ENCODE measurements around the gene ZFYVE28.

Gene ZFYVE28

GRCh38 chr4:2365054-2365912, 53.2 kb downstream of the ZFYVE28 start:
- no peak for TF ChIP-seq EZH2phosphoT487 (IDR thresholded peaks at IDR 0.05; ENCODE audit: borderline replicate concordance, low read length)
- no peak for TF ChIP-seq CTCF (IDR thresholded peaks at IDR 0.05; ENCODE audit: low read depth, low read length, poor library complexity, severe bottlenecking)
- H3K9me2 ChIP-seq (replicated peaks; ENCODE audit: control insufficient read depth, low read length), result no peaks in the 10 kb centered on the region
- H4K20me1 ChIP-seq (ENCODE audit: control insufficient read depth, insufficient read depth, low read depth, low read length), result no peaks in the 10 kb centered on the region
- no peaks in the 10 kb centered on the region; the same call in 1 of the 2 replicates for H3K9me3 ChIP-seq (ENCODE audit: control insufficient read depth, insufficient read depth, low read length)
- H3F3A ChIP-seq (ENCODE audit: control insufficient read depth, insufficient read depth), result no peaks in the 10 kb centered on the region
- no peak overlapping the region for H3K4me2 ChIP-seq (ENCODE audit: low read length)
- H3K79me2 ChIP-seq (ENCODE audit: control insufficient read depth, low read length), result no peaks in the 10 kb centered on the region
- no peaks in the 10 kb centered on the region for H3K36me3 ChIP-seq (ENCODE audit: control insufficient read depth, low read length)
- H3K4me3 ChIP-seq (ENCODE audit: low read length), result no peak overlapping the region
- H3K4me1 ChIP-seq (ENCODE audit: control insufficient read depth, low read length), result no peaks in the 10 kb centered on the region
- no peaks in the 10 kb centered on the region for H3K27me3 ChIP-seq (ENCODE audit: control insufficient read depth, low read length)
- no peak overlapping the region for H3K27ac ChIP-seq (ENCODE audit: low read depth, low read length)

GRCh38 chr4:2364654-2365053, 53.8 kb downstream of the ZFYVE28 start:
- H4K20me1 ChIP-seq (ENCODE audit: control insufficient read depth, insufficient read depth, low read depth, low read length), result no peaks in the 10 kb centered on the region
- no peaks in the 10 kb centered on the region for H3K36me3 ChIP-seq (ENCODE audit: control insufficient read depth, low read length)
- H3K79me2 ChIP-seq (ENCODE audit: control insufficient read depth, low read length), result no peaks in the 10 kb centered on the region
- TF ChIP-seq EZH2phosphoT487 (IDR thresholded peaks at IDR 0.05; ENCODE audit: borderline replicate concordance, low read length) (no peak), CTCF (IDR thresholded peaks at IDR 0.05; ENCODE audit: low read depth, low read length, poor library complexity, severe bottlenecking) (no peak)
- H3K27me3 ChIP-seq (ENCODE audit: control insufficient read depth, low read length), result no peaks in the 10 kb centered on the region
- no peaks in the 10 kb centered on the region for H3F3A ChIP-seq (ENCODE audit: control insufficient read depth, insufficient read depth)
- H3K4me3 ChIP-seq (ENCODE audit: low read length), result no peak overlapping the region
- no peaks in the 10 kb centered on the region for H3K4me1 ChIP-seq (ENCODE audit: control insufficient read depth, low read length)
- no peaks in the 10 kb centered on the region; the same call in 1 of the 2 replicates for H3K9me3 ChIP-seq (ENCODE audit: control insufficient read depth, insufficient read depth, low read length)
- no peak overlapping the region for H3K4me2 ChIP-seq (ENCODE audit: low read length)
- no peak overlapping the region for H3K27ac ChIP-seq (ENCODE audit: low read depth, low read length)
- no peaks in the 10 kb centered on the region for H3K9me2 ChIP-seq (replicated peaks; ENCODE audit: control insufficient read depth, low read length)

GRCh38 chr4:2363951-2364653, 54.3 kb downstream of the ZFYVE28 start:
- H3K9me2 ChIP-seq (replicated peaks; ENCODE audit: control insufficient read depth, low read length), result no peaks in the 10 kb centered on the region
- no peak overlapping the region for H3K4me2 ChIP-seq (ENCODE audit: low read length)

More at GRCh38 chr4:2363951-2364653, 54.3 kb downstream of the ZFYVE28 start:
- Histone ChIP-seq H4K20me1 (ENCODE audit: control insufficient read depth, insufficient read depth, low read depth, low read length) (no peaks in the 10 kb centered on the region), H3K36me3 (ENCODE audit: control insufficient read depth, low read length) (no peaks in the 10 kb centered on the region), H3K4me1 (ENCODE audit: control insufficient read depth, low read length) (no peaks in the 10 kb centered on the region), H3K79me2 (ENCODE audit: control insufficient read depth, low read length) (no peaks in the 10 kb centered on the region), H3K4me3 (ENCODE audit: low read length) (no peak overlapping the region), H3K9me3 (ENCODE audit: control insufficient read depth, insufficient read depth, low read length) (no peaks in the 10 kb centered on the region; the same call in 1 of the 2 replicates), H3K27me3 (ENCODE audit: control insufficient read depth, low read length) (no peaks in the 10 kb centered on the region), H3F3A (ENCODE audit: control insufficient read depth, insufficient read depth) (no peaks in the 10 kb centered on the region), H3K27ac (ENCODE audit: low read depth, low read length) (no peak overlapping the region)
- no peak for TF ChIP-seq EZH2phosphoT487 (IDR thresholded peaks at IDR 0.05; ENCODE audit: borderline replicate concordance, low read length)
- no peak for TF ChIP-seq CTCF (IDR thresholded peaks at IDR 0.05; ENCODE audit: low read depth, low read length, poor library complexity, severe bottlenecking)
